PC-3 (cell line): ENCODE results near the gene NFKB1.

ENCODE experiments used
- EZH2phosphoT487 ChIP-seq: fragments of 300-600 bp; sonication (generic); IDR thresholded peaks from 2 replicates; pipeline ENCODE4 v1.6.1; 2018; ENCODE audit warnings: mild to moderate bottlenecking, antibody characterized with exemption, low read length, borderline replicate concordance
- TF ChIP-seq, protein P1 (sequence below): fragments of 300-600 bp; sonication (generic); conservative IDR thresholded peaks from 2 replicates; pipeline ENCODE4 v1.5.1; 2017; ENCODE audit warnings: antibody characterized with exemption, low read depth, mild to moderate bottlenecking, low read length

DNA sequence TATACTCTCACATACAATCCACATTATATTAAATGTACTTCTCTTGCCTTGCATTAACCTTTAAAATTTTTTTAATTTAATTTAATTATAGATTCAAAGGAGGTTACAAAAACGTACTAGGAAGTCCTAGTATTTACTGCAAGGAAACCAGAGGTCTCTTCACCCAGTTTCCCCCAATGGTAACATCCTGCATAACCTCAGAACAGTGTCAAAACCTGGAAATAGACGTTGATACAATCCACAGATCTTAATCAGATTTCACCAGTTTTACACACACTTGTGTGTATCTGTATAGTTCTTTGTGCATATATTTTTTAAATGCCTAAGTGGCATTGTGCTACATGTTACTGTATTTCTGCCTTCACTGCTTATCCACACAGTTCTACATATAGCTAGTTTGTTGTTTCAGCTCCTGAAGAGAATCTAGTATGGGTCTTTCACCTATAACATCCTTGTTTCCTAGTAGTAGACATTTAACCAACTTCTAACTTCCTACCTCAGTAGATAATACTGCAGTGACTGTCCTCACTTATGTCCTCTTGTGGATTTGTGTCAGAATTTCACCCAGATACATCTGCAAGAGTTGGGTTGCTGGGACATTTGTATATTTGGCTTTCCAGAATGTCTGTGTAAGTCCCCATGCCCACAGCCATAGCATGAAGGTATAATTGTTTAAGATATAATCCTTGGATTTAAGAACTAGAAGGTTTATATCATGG, 103.2 kb downstream of the NFKB1 start:
- TF ChIP-seq, protein P1, sequence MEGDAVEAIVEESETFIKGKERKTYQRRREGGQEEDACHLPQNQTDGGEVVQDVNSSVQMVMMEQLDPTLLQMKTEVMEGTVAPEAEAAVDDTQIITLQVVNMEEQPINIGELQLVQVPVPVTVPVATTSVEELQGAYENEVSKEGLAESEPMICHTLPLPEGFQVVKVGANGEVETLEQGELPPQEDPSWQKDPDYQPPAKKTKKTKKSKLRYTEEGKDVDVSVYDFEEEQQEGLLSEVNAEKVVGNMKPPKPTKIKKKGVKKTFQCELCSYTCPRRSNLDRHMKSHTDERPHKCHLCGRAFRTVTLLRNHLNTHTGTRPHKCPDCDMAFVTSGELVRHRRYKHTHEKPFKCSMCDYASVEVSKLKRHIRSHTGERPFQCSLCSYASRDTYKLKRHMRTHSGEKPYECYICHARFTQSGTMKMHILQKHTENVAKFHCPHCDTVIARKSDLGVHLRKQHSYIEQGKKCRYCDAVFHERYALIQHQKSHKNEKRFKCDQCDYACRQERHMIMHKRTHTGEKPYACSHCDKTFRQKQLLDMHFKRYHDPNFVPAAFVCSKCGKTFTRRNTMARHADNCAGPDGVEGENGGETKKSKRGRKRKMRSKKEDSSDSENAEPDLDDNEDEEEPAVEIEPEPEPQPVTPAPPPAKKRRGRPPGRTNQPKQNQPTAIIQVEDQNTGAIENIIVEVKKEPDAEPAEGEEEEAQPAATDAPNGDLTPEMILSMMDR, result no peak
- TF ChIP-seq EZH2phosphoT487, result no peak
